Non-pigmented ciliary epithelial cell (primary cell): ENCODE measurements around the gene SRGAP2C.
"Not testable (repeated sequence)": the region's sequence is repeated elsewhere in the genome, so short reads cannot be mapped to it uniquely, and the experiment has no call there.

Experiments
- DNase-seq: peaks from one replicate; pipeline ENCODE4 v3.0.0-alpha.2; 2010; ENCODE audit warnings: low read depth

The SRGAP2C gene

DNA sequence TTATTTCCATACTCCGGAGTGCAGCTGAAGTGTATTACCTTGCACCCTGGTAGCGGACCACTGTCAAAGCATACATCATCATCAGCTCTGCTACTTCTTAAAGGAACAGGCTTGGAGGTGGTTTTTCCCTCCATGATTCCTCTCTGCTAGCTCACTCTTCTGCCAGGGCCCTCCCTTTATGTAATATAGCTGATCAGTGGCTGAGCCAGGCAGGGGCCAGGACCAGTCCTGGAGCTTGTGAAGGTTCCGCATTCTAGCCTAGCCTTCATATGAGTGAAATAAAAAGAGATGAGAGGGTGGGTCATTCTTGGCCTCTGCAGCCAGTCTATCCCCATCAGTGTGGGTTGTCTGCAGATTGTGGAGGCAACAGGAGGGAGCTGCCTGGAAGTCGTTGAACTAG lies 200.0 kb downstream of the SRGAP2C start:
- DNase-seq = not testable (repeated sequence)

DNA sequence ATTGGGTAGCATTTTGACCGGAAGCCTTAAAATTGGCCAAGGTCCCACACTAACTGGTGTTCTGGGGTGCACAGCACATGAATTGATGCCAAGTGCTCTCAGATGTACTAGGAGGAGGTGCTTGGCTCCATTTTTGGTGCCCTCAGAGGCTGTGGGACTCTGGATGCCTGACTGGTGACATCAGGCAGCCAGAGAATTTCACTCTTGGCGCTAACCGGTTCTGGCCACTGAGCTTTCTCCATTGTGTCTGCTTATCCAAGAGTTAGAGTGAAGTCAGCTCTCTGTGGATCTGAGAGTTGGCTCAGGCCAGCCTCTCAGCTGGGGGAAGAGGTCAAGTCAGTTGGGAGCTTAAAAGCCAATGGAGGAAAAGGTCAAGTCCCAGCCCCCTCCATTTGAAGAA lies 200.4 kb downstream of the SRGAP2C start:
- DNase-seq = not testable (repeated sequence)

DNA sequence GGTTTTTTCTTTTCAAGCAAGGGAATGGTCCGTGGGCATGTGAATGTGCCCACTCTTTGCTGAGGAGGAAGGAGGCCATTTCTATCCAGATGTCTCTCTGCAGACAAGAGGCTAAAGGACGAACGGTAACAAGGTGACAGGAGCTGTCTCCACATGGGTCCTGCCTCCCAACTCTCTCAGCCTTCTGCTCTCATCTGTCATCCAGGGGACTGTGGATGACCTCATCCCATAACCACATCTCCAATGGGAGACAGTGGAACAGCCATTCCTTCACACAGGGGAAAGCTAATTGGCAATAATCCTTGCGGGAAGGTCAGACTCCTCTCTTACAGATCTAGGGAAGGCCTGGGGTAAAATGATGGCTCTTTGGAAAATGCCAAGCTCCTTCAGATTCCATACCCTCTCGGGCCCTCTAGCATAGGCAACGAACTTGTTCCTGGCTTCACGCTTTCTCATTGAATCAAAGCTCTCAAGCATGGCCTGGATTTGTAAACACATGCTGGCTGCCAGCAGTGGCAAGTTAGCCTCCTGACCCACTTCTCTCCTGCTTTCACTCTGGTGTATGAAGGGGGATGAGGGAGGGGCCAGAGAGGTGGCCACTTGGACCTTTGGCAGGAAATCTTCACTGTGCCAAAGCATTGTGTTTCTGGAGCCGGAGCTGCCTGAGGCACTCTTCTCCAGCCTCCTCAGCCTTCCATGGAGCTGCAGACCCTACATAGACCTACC lies 201.0 kb downstream of the SRGAP2C start:
- DNase-seq = not testable (repeated sequence)

- DNase-seq = not testable (repeated sequence)
Observed at GRCh38 chr1:121386319-121386948, 201.7 kb downstream of the SRGAP2C start.

DNA sequence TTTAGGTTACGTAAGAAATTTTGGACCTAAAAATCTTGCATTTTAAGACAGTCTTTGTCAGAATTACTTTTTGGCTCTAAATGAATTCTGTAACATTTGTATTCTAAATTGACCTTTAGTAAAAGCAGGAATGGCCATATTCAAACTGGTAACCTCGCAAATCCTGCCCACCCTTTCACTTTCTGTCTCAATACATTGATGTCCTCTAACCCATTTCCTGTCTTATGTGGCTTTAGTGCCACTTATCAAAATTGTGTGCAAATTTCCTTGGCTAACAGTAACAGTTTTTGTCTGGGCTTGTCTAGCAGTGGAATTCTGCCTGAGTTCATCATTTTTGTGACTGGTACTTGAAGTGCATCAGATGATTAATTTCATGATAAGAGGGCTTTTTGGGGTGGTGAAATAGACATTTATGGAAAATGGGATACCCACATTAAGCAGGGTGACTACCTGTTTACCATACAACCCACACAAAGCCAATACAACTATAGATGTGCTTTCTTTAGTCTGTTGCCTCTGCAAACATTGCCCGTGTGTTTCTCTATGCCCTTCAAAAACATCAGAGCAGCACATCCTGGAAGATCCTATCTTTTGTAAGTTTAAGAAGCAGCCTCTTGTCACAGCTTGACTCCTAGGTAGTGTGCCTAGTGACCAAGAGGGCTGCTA lies 205.3 kb downstream of the SRGAP2C start:
- not testable (repeated sequence) for DNase-seq

GRCh38 chr1:121392130-121392529 lies 207.4 kb downstream of the SRGAP2C start:
- DNase-seq = not testable (repeated sequence)

GRCh38 chr1:121395718-121396201 lies 211.0 kb downstream of the SRGAP2C start:
- DNase-seq = not testable (repeated sequence)

DNA sequence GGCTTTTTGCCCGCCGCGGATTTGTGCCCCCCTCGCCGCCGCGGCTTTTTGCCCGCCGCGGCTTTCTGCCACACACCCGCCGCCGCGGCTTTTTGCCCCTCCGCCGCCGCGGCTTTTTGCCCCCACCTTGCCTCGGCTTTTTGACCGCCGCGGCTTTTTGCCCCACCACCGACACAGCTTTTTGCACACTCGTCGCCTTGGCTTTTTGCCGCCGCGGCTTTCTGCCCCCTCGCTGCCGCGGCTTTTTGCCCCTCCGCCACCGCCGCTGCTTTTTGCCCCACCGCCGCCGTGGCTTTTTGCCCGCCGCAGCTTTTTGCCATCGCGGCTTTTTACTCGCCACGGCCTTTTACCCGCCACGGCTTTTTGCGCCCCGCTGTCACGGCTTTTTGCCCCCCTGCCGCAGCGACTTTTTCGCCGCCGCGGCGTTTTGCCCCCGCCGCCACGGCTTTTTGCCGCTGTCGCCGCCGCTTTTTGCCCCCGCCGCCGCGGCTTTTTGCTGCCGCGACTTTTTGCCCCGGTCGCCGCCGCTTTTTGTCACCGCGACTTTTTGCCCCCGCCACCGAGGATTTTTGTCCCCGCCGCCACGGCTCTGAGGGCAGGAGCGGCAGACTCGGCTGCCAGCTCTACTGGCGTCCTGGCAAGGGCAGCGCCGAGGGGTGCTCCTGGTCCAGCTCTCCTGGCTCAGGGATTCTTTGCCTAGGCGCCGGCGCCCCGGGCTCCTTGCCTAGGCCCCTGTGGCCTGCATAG lies 211.7 kb downstream of the SRGAP2C start:
- DNase-seq = not testable (repeated sequence)

- DNase-seq = not testable (repeated sequence)
Observed at GRCh38 chr1:121397101-121397500, 212.3 kb downstream of the SRGAP2C start.

GRCh38 chr1:121399193-121399592 lies 214.4 kb downstream of the SRGAP2C start:
- not testable (repeated sequence) for DNase-seq

- DNase-seq = not testable (repeated sequence)
Observed at GRCh38 chr1:121400108-121400507, 215.3 kb downstream of the SRGAP2C start.

- not testable (repeated sequence) for DNase-seq
Observed at GRCh38 chr1:121400541-121401310, 216.0 kb downstream of the SRGAP2C start.

- not testable (repeated sequence) for DNase-seq
Observed at GRCh38 chr1:121401375-121401955, 216.7 kb downstream of the SRGAP2C start.

GRCh38 chr1:121403254-121403653 lies 218.5 kb downstream of the SRGAP2C start:
- DNase-seq = not testable (repeated sequence)

DNA sequence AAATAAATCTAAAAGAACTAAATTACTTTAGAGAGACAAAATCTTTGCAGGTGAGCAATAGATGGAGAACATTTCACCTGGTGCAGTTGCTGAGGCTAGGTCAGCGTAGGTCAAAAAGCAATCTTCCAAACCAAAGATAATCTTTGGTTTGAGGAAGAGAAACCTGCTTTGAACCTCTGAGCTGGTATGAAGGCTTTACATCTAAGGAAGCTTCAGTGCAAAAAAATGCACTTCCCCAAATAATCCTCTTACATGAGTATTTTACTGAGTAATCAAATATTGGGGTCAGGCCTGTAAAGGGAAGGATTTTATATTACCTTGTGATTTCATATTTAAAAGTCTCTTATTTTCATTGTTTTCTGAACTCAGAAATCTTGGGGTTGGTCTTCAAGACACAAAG lies 223.6 kb downstream of the SRGAP2C start:
- DNase-seq = no peak

- DNase-seq = no peak
Observed at GRCh38 chr1:121413821-121414220, 229.0 kb downstream of the SRGAP2C start.

DNA sequence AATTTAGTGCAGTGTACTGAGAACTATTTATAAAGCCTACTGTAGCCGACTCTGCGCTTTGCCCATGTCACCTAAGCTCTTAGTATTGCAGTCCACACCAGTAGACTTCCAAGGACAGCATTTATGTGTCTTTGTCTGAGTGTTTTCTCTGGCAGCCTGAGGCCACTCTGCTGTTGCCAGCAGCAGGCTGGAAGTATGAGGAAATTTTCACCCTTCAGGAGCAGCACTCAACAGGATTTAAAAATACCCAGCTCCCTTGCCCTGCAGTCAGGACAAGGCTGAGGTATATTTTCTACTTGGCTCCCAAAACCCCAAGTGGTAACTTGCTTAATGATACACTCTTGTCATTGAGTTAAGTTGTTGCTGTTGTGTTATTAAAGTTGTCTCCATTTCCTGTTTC lies 230.1 kb downstream of the SRGAP2C start:
- no peak for DNase-seq

GRCh38 chr1:121417325-121417923 lies 232.6 kb downstream of the SRGAP2C start:
- no peak for DNase-seq

GRCh38 chr1:121418369-121419049 lies 233.7 kb downstream of the SRGAP2C start:
- DNase-seq = no peak
